WTC11 (cell line): ENCODE measurements around the gene RANBP9. TPM values are rescaled to one million over a fixed set of nuclear protein-coding genes. Genes with fewer than 3 reads are reported as not detected.

Experiments
- ATF1 ChIP-seq: sonication (generic); formaldehyde crosslinking; IDR thresholded peaks from 2 replicates; pipeline ENCODE4 v1.8.1; 2023; ENCODE audit warnings: mild to moderate bottlenecking, moderate library complexity, missing genetic modification reagents
- FOXK1 ChIP-seq: sonication (generic); formaldehyde crosslinking; IDR thresholded peaks from 2 replicates; pipeline ENCODE4 v1.8.0; 2022; ENCODE audit warnings: mild to moderate bottlenecking, moderate library complexity, missing genetic modification reagents
- FOXP1 ChIP-seq: sonication (generic); formaldehyde crosslinking; IDR thresholded peaks from 2 replicates; pipeline ENCODE4 v1.8.0; 2022; ENCODE audit warnings: missing genetic modification reagents, mild to moderate bottlenecking, moderate library complexity, borderline replicate concordance
- IRF2 ChIP-seq: sonication (generic); formaldehyde crosslinking; IDR thresholded peaks from 2 replicates; pipeline ENCODE4 v1.8.0; 2022; ENCODE audit warnings: low read depth, missing genetic modification reagents, borderline replicate concordance
- JUN ChIP-seq: sonication (generic); formaldehyde crosslinking; IDR thresholded peaks from 2 replicates; pipeline ENCODE4 v1.8.0; 2023; ENCODE audit warnings: mild to moderate bottlenecking, missing genetic modification reagents
- MXD4 ChIP-seq: fragments of 250-450 bp; sonication (Bioruptor Pico); IDR thresholded peaks from 2 replicates; pipeline ENCODE4 v1.8.0; 2021; ENCODE audit warnings: mild to moderate bottlenecking, moderate library complexity, borderline replicate concordance
- NR1H2 ChIP-seq: sonication (generic); formaldehyde crosslinking; IDR thresholded peaks from 2 replicates; pipeline ENCODE4 v1.9.0; 2021; ENCODE audit warnings: mild to moderate bottlenecking, moderate library complexity, missing genetic modification reagents
- TP53 ChIP-seq: sonication (generic); formaldehyde crosslinking; IDR thresholded peaks from 2 replicates; pipeline ENCODE4 v1.8.1; 2023; ENCODE audit warnings: mild to moderate bottlenecking, missing genetic modification reagents
- ZNF219 ChIP-seq: sonication (generic); formaldehyde crosslinking; IDR thresholded peaks from 2 replicates; pipeline ENCODE4 v1.8.0; 2023; ENCODE audit warnings: missing genetic modification reagents, mild to moderate bottlenecking, borderline replicate concordance
- total RNA-seq: library from RNA; stranded (reverse); gene quantifications from 3 replicates; pipeline ENCODE4 v1.2.3, GENCODE V29; 2021
- TF ChIP-seq, protein P1 (sequence below): fragments of 250-450 bp; sonication (Bioruptor Pico); IDR thresholded peaks from 2 replicates; pipeline ENCODE4 v2.1.2; 2022; ENCODE audit warnings: mild to moderate bottlenecking, moderate library complexity
- TF ChIP-seq, protein P2 (sequence below): sonication (generic); formaldehyde crosslinking; IDR thresholded peaks from 2 replicates; pipeline ENCODE4 v1.8.1; 2022; ENCODE audit warnings: low read depth, mild to moderate bottlenecking, moderate library complexity, missing genetic modification reagents, borderline replicate concordance
- TF ChIP-seq, protein P3 (sequence below): sonication (generic); formaldehyde crosslinking; IDR thresholded peaks from 2 replicates; pipeline ENCODE4 v1.8.1; 2023; ENCODE audit warnings: mild to moderate bottlenecking, missing genetic modification reagents, moderate library complexity
- TF ChIP-seq, protein P4 (sequence below): fragments of 250-450 bp; sonication (Bioruptor Pico); conservative IDR thresholded peaks from 2 replicates; pipeline ENCODE4 v1.9.0; 2021; ENCODE audit warnings: mild to moderate bottlenecking
- TF ChIP-seq, protein P5 (sequence below): sonication (generic); formaldehyde crosslinking; IDR thresholded peaks from 2 replicates; pipeline ENCODE4 v1.8.0; 2022; ENCODE audit warnings: mild to moderate bottlenecking, missing genetic modification reagents
- TF ChIP-seq, protein P6 (sequence below): sonication (generic); formaldehyde crosslinking; IDR thresholded peaks from 2 replicates; pipeline ENCODE4 v1.8.1; 2023; ENCODE audit warnings: mild to moderate bottlenecking, missing genetic modification reagents, moderate library complexity
- TF ChIP-seq, protein P7 (sequence below): fragments of 200-600 bp; IDR thresholded peaks from 2 replicates; pipeline ENCODE4 v1.8.0; 2022; ENCODE audit warnings: antibody characterized with exemption
- TF ChIP-seq, protein P8 (sequence below): sonication (generic); formaldehyde crosslinking; IDR thresholded peaks from 2 replicates; pipeline ENCODE4 v1.8.1; 2022; ENCODE audit warnings: mild to moderate bottlenecking, moderate library complexity, missing genetic modification reagents
- TF ChIP-seq, protein P9 (sequence below): sonication (generic); formaldehyde crosslinking; IDR thresholded peaks from 2 replicates; pipeline ENCODE4 v1.8.0; 2023; ENCODE audit warnings: missing genetic modification reagents, mild to moderate bottlenecking, borderline replicate concordance
- TF ChIP-seq, protein P10 (sequence below): sonication (generic); formaldehyde crosslinking; IDR thresholded peaks from 2 replicates; pipeline ENCODE4 v1.8.0; 2022; ENCODE audit warnings: mild to moderate bottlenecking, missing genetic modification reagents

RANBP9 gene
- total RNA-seq, 1 experiment from 2014 or later = 33.4 TPM

DNA sequence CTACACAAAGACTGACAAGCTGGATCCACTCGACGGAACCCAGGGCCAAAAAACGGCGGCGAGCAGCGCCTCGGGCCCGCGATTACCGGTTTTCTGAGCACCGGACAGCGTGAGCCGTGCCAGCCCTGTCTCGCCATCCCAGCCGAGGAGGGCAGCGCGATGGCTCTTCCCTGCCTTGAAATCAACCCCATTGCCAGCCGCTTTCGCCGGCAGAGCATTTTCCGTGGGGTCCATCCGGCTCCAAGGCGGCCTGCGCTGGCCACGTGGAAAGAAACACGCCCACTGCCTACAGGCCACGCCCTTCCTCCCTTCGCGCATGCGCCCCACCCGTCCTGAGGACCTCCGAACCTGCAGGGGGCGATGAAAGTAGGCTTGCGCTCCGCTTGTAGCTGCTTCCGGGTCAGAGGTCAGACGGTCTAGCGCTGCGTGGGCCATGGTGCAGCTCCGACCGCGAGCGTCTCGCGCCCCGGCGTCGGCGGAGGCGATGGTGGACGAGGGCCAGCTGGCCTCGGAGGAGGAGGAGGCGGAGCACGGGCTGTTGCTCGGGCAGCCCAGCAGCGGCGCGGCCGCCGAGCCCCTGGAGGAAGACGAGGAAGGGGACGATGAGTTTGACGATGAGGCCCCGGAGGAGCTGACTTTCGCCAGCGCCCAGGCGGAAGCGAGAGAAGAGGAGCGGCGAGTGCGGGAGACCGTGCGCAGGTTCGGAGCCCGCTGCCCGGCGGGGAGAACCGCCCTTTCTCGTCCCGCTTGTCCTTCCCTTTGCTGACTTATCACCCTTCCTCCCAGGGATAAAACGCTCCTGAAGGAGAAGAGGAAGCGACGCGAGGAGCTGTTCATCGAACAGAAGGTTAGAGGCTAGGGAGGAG is 96.5 kb downstream of the RANBP9 start, which contains the start of gene NOL7 (continued):
- TF ChIP-seq, protein P1, sequence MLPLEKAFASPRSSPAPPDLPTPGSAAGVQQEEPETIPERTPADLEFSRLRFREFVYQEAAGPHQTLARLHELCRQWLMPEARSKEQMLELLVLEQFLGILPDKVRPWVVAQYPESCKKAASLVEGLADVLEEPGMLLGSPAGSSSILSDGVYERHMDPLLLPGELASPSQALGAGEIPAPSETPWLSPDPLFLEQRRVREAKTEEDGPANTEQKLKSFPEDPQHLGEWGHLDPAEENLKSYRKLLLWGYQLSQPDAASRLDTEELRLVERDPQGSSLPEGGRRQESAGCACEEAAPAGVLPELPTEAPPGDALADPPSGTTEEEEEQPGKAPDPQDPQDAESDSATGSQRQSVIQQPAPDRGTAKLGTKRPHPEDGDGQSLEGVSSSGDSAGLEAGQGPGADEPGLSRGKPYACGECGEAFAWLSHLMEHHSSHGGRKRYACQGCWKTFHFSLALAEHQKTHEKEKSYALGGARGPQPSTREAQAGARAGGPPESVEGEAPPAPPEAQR (CRISPR knock-in tag) = no peak
- TF ChIP-seq, protein P2, sequence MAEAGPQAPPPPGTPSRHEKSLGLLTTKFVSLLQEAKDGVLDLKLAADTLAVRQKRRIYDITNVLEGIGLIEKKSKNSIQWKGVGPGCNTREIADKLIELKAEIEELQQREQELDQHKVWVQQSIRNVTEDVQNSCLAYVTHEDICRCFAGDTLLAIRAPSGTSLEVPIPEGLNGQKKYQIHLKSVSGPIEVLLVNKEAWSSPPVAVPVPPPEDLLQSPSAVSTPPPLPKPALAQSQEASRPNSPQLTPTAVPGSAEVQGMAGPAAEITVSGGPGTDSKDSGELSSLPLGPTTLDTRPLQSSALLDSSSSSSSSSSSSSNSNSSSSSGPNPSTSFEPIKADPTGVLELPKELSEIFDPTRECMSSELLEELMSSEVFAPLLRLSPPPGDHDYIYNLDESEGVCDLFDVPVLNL (CRISPR knock-in tag) = no peak
- TF ChIP-seq, protein P3, sequence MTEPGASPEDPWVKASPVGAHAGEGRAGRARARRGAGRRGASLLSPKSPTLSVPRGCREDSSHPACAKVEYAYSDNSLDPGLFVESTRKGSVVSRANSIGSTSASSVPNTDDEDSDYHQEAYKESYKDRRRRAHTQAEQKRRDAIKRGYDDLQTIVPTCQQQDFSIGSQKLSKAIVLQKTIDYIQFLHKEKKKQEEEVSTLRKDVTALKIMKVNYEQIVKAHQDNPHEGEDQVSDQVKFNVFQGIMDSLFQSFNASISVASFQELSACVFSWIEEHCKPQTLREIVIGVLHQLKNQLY = no peak
- TF ChIP-seq TP53 (CRISPR knock-in tag) (peak; percentile 94), IRF2 (no peak), NR1H2 (CRISPR knock-in tag) (0 out of 2 replicates have a peak, but pooled peaks have one; percentile 52), ATF1 (CRISPR knock-in tag) (0 out of 2 replicates have a peak, but pooled peaks have one; percentile 65), JUN (no peak; the same call in 1 of the 2 replicates), MXD4 (CRISPR knock-in tag) (no peak), FOXP1 (peak; percentile 92; the same call in 1 of the 2 replicates), FOXK1 (CRISPR knock-in tag) (peak; percentile 96), ZNF219 (CRISPR knock-in tag) (0 out of 2 replicates have a peak, but pooled peaks have one; percentile 20)
- TF ChIP-seq, protein P4, sequence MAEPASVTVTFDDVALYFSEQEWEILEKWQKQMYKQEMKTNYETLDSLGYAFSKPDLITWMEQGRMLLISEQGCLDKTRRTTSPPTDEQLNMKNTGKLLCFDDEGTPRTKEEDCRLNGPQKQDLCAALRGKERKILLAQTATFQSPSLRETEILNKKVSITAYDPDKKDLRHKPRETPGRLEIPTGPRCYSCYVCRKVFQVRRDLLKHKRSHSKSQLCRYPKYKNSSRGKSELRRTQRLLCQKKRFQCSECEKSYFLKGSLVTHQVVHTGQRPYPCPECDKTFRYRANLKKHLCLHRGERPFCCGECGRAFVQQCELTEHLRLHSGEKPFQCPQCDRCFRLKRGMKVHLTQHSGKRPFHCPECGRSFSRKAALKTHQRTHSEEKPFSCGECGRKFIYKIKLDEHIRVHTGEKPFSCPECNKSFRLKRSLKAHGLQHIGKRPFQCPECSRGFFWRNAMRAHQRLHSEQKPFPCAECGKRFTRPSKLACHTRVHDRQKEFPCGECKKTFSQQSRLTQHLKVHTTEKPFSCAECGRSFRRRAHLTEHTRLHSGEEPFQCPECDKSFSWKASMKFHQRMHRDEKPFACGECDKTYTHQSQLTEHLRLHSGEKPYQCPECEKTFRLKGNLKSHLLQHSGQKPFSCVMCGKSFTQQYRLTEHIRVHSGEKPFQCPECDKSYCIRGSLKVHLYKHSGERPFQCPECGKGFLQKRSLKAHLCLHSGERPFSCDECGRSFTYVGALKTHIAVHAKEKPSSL (CRISPR knock-in tag) = no peak
- TF ChIP-seq, protein P5, sequence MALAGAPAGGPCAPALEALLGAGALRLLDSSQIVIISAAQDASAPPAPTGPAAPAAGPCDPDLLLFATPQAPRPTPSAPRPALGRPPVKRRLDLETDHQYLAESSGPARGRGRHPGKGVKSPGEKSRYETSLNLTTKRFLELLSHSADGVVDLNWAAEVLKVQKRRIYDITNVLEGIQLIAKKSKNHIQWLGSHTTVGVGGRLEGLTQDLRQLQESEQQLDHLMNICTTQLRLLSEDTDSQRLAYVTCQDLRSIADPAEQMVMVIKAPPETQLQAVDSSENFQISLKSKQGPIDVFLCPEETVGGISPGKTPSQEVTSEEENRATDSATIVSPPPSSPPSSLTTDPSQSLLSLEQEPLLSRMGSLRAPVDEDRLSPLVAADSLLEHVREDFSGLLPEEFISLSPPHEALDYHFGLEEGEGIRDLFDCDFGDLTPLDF (CRISPR knock-in tag) = no peak; the same call in 1 of the 2 replicates
- TF ChIP-seq, protein P6, sequence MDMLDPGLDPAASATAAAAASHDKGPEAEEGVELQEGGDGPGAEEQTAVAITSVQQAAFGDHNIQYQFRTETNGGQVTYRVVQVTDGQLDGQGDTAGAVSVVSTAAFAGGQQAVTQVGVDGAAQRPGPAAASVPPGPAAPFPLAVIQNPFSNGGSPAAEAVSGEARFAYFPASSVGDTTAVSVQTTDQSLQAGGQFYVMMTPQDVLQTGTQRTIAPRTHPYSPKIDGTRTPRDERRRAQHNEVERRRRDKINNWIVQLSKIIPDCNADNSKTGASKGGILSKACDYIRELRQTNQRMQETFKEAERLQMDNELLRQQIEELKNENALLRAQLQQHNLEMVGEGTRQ = peak; percentile 87
- TF ChIP-seq, protein P7, sequence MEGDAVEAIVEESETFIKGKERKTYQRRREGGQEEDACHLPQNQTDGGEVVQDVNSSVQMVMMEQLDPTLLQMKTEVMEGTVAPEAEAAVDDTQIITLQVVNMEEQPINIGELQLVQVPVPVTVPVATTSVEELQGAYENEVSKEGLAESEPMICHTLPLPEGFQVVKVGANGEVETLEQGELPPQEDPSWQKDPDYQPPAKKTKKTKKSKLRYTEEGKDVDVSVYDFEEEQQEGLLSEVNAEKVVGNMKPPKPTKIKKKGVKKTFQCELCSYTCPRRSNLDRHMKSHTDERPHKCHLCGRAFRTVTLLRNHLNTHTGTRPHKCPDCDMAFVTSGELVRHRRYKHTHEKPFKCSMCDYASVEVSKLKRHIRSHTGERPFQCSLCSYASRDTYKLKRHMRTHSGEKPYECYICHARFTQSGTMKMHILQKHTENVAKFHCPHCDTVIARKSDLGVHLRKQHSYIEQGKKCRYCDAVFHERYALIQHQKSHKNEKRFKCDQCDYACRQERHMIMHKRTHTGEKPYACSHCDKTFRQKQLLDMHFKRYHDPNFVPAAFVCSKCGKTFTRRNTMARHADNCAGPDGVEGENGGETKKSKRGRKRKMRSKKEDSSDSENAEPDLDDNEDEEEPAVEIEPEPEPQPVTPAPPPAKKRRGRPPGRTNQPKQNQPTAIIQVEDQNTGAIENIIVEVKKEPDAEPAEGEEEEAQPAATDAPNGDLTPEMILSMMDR = peak; percentile 37
- TF ChIP-seq, protein P8, sequence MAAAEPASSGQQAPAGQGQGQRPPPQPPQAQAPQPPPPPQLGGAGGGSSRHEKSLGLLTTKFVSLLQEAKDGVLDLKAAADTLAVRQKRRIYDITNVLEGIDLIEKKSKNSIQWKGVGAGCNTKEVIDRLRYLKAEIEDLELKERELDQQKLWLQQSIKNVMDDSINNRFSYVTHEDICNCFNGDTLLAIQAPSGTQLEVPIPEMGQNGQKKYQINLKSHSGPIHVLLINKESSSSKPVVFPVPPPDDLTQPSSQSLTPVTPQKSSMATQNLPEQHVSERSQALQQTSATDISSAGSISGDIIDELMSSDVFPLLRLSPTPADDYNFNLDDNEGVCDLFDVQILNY (CRISPR knock-in tag) = peak; percentile 76
- TF ChIP-seq, protein P9, sequence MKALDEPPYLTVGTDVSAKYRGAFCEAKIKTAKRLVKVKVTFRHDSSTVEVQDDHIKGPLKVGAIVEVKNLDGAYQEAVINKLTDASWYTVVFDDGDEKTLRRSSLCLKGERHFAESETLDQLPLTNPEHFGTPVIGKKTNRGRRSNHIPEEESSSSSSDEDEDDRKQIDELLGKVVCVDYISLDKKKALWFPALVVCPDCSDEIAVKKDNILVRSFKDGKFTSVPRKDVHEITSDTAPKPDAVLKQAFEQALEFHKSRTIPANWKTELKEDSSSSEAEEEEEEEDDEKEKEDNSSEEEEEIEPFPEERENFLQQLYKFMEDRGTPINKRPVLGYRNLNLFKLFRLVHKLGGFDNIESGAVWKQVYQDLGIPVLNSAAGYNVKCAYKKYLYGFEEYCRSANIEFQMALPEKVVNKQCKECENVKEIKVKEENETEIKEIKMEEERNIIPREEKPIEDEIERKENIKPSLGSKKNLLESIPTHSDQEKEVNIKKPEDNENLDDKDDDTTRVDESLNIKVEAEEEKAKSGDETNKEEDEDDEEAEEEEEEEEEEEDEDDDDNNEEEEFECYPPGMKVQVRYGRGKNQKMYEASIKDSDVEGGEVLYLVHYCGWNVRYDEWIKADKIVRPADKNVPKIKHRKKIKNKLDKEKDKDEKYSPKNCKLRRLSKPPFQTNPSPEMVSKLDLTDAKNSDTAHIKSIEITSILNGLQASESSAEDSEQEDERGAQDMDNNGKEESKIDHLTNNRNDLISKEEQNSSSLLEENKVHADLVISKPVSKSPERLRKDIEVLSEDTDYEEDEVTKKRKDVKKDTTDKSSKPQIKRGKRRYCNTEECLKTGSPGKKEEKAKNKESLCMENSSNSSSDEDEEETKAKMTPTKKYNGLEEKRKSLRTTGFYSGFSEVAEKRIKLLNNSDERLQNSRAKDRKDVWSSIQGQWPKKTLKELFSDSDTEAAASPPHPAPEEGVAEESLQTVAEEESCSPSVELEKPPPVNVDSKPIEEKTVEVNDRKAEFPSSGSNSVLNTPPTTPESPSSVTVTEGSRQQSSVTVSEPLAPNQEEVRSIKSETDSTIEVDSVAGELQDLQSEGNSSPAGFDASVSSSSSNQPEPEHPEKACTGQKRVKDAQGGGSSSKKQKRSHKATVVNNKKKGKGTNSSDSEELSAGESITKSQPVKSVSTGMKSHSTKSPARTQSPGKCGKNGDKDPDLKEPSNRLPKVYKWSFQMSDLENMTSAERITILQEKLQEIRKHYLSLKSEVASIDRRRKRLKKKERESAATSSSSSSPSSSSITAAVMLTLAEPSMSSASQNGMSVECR (CRISPR knock-in tag) = peak; percentile 98; the same call in 1 of the 2 replicates
- TF ChIP-seq, protein P10, sequence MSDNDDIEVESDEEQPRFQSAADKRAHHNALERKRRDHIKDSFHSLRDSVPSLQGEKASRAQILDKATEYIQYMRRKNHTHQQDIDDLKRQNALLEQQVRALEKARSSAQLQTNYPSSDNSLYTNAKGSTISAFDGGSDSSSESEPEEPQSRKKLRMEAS (CRISPR knock-in tag) = peak; percentile 99
